Activated naive CD4-positive, alpha-beta T cell treated with anti-CD3 and anti-CD28 coated beads for 36 hours (primary cell): ENCODE results near the gene COL23A1. TPM values are rescaled to one million over a fixed set of nuclear protein-coding genes. Genes with fewer than 3 reads are reported as not detected.

Experiments
- CTCF ChIA-PET: fragments of 350-600 bp; sonication (Branson Sonifier 250); formaldehyde crosslinking; loops from one replicate; lab custom pipeline; 2021; ENCODE audit warnings: antibody characterized with exemption; lab: Charles Lee
- DNase-seq: peaks from one replicate; pipeline ENCODE4 v3.0.0-alpha.2; 2020
- H3K27ac Mint-ChIP-seq: one replicate; pipeline ENCODE4 v1.8.0; 2021; ENCODE audit warnings: mild to moderate bottlenecking, mixed read lengths
- H3K27me3 Mint-ChIP-seq: one replicate; pipeline ENCODE4 v1.8.0; 2021; ENCODE audit warnings: low read depth, mixed read lengths
- H3K36me3 Mint-ChIP-seq: one replicate; pipeline ENCODE4 v1.8.0; 2021; ENCODE audit warnings: low read depth, mixed read lengths
- H3K4me1 Mint-ChIP-seq: one replicate; pipeline ENCODE4 v1.8.0; 2021; ENCODE audit warnings: low read depth, mixed read lengths
- H3K4me3 Mint-ChIP-seq: one replicate; pipeline ENCODE4 v1.8.0; 2021; ENCODE audit warnings: mild to moderate bottlenecking, moderate library complexity, mixed read lengths
- H3K9me3 Mint-ChIP-seq: one replicate; pipeline ENCODE4 v1.8.0; 2021; ENCODE audit warnings: mixed read lengths
- intact Hi-C: fragments of 100-400 bp; cut with micrococcal nuclease; formaldehyde crosslinking; loops from one replicate; pipeline ENCODE4 v1.15.1; 2023
- total RNA-seq, 2 experiments: library from RNA; stranded (reverse); gene quantifications; one replicate each; pipeline ENCODE4 v1.2.3, GENCODE V29; 2021

COL23A1 gene
- total RNA-seq, 2 experiments from 2014 or later, result 0.07 TPM; not detected in 1

DNA sequence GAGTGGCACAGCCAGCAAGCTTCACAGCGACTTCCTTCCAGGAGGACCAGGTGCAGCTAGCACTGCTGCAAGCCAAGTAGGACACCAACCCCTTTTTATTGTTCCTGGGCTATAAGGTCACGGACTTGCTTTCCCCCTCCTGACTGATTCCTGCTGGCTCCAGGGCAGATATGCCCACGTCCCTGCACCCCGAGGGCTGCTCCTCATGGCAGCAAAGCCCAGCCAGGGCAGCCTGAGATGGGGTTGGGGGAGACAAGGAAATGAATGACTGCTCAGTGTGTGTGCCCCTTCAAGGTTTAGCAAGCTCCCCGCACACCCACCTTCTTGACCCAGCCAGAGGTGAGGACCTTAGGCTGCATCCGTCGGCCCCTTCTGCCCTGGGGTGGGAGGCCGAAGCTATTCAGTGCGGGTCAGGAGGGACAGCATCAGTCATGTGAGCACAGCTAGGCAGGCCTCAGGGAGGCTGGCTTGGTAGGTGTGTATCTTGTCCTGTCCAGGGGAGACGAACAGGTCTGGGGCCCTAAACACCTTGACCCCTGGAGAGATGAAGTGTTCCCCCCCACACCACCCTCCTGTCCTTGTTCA is 221.4 kb downstream of the COL23A1 start:
- Mint-ChIP-seq H3K36me3 (no peaks in the 10 kb centered on the region), H3K9me3 (peaks cover 4% of the 10 kb centered on the region), H3K27me3 (no peaks in the 10 kb centered on the region), H3K27ac (no peak overlapping the region), H3K4me1 (no peaks in the 10 kb centered on the region), H3K4me3 (no peak overlapping the region)
- intact Hi-C loops, result no loop called here
- no peak for DNase-seq
- CTCF ChIA-PET, result no interaction called here

DNA sequence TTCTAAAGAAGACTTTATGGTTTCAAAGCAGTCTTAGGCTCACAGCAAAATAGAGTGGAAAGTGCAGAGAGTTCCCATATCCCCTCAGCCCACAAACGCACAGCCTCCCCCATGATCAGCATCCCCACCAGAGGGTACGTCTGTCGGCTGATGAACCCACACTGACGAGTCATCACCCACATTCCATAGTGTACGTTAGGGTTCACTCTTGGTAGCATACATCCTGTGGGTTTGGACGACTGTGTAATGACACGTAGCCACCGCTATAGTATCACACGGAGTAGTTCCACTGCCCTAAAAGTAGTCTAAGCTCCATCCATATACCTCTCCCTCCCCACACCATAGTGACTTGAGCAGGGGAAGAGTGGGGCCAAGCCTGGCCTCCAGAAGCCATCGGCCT is 221.9 kb downstream of the COL23A1 start:
- intact Hi-C loops, result no loop called here
- Mint-ChIP-seq H3K27me3 (no peaks in the 10 kb centered on the region), H3K36me3 (no peaks in the 10 kb centered on the region), H3K4me3 (no peak overlapping the region), H3K4me1 (no peaks in the 10 kb centered on the region), H3K9me3 (peaks cover 4% of the 10 kb centered on the region), H3K27ac (no peak overlapping the region)
- no peak for DNase-seq
- CTCF ChIA-PET, result no interaction called here

DNA sequence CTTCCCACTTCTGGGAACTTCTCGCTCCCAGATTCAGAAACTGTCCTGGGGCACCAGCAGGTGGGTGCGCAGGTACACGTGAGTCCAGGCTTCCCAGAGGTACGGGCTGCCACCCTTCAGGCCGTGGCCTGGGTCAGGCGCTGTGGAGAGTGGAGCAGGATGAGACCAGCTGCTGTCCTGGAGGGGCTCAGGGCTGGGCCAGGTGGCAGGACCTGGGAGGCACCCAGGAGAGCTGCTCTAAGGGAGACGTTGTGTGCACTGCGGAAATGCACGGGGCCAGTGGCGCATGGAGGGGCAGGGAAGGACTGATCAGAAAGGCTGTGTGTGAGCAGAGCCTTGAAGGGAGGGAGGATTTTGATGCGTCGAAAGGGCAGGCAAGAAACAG is 222.5 kb downstream of the COL23A1 start:
- Mint-ChIP-seq H3K27ac (no peak overlapping the region), H3K9me3 (peaks cover 4% of the 10 kb centered on the region), H3K36me3 (no peaks in the 10 kb centered on the region), H3K4me3 (no peak overlapping the region), H3K4me1 (no peaks in the 10 kb centered on the region), H3K27me3 (no peaks in the 10 kb centered on the region)
- intact Hi-C loops, result no loop called here
- CTCF ChIA-PET, result no interaction called here
- no peak for DNase-seq

DNA sequence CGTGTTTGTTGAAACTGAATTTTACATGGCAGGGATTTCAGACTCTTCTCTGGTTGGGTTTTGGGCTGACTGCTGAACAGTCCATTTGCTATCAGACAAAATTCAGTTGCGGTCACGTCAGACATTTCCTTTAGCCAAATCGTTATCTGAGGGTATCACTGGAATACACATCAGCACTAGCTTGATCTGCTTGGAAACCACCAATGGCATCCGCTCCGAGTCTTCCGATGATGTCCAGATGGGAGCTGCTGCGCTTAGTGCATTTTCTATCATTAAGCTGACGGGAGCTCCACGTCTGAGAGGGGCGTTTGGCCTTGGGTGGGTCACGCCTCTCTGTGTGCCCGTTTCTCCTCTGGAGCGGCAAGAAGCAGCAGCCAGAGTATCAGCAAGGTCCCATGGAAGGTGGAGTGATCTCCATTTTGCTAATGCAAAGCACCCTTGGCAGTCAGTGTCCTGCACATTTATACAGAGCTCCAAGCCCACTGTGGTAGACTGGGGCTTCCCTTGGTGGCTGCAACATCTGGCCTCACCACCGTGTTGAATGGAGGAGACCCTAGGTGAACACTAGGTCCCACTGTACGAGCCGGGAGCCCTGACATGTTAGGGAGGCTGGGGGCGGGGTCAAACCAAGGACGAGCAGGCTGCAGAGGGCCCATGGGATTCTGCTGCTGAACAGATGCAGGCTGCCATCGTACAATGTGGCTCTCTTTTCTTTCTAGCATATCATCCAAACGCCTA is 223.0 kb downstream of the COL23A1 start:
- CTCF ChIA-PET, result no interaction called here
- H3K36me3 Mint-ChIP-seq, result no peaks in the 10 kb centered on the region

DNA sequence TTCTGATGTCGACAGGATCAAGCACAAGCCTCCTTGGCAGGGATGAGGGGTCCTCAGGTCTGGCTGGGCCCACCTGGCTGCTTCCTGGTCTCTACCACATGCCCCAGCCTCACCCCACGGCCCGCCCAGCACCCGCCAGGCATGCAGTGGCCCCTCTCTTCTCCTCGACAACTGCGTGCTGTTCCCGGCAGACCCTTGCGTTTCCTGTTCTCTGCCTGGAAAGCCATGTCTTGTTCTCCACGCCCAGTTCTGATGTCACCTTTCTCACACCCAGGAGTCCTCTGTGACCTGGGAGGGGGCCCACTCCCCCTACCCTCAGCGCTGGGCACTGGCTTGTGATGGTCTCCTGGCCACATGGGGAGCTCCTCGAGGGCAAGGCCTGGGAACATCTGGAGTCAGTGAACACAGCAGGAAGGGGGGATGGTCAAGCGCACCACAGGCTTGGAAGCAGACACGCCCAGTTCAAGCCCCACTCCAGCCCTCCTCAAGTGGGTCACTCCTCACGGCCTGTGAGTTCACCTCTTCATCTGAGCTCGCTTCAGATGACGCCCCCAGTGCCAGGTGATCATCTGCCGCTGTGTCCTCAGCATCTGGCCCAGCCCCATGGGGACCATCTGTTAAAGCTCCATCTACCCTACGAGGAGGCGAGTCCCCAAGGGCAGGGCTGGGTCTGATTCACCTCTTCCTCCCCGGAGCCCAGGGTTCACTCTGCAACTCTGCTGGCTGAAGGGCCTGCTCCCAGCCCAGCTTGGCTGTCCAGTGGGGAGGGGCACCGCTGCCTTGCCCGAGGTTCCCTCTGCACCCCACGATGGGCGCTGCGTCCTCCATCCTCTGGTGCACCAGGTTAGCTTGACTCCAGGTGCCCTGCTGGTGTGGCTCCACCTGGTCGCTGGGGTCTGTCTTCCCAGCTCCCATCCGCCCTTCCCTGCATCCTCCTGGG is 224.4 kb downstream of the COL23A1 start:
- no peak overlapping the region for H3K4me3 Mint-ChIP-seq
- H3K36me3 Mint-ChIP-seq, result no peaks in the 10 kb centered on the region
- peaks cover 4% of the 10 kb centered on the region for H3K9me3 Mint-ChIP-seq
- DNase-seq, result no peak
- H3K27ac Mint-ChIP-seq, result no peak overlapping the region
- H3K27me3 Mint-ChIP-seq, result no peaks in the 10 kb centered on the region
- intact Hi-C loops, result no loop called here
- H3K4me1 Mint-ChIP-seq, result no peaks in the 10 kb centered on the region
- CTCF ChIA-PET, result no interaction called here

More for the DNA sequence above, 223.0 kb downstream of the COL23A1 start:
- Mint-ChIP-seq H3K27me3 (no peaks in the 10 kb centered on the region), H3K4me3 (no peak overlapping the region), H3K27ac (no peak overlapping the region), H3K9me3 (peaks cover 4% of the 10 kb centered on the region), H3K4me1 (no peaks in the 10 kb centered on the region)
- DNase-seq, result no peak
- intact Hi-C loops, result no loop called here

DNA sequence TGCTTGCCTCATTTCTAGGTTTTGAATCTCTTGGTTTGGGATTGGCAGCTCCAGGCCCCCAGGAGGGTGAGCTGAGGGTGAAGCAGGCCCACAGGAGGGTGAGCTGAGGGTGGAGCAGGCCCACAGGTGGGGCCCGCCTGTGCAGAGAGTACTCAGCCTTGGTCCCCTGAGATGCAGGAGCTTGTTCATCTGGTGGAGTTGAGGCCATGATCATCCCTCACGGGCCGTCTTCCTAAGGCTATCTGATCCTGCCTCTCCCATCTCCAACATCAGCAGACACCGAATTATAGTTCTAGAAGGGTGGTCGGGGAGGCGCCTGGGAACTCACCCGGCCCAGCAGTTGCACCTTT is 225.9 kb downstream of the COL23A1 start:
- intact Hi-C loops, result no loop called here
- CTCF ChIA-PET, result interaction anchor here (0.9 kb wide), 1 partner anchor 81 kb away, joined by 3 read pairs; no protein-coding TSS in a partner anchor
- H3K36me3 Mint-ChIP-seq, result no peaks in the 10 kb centered on the region
- H3K27me3 Mint-ChIP-seq, result no peaks in the 10 kb centered on the region
- H3K27ac Mint-ChIP-seq, result no peak overlapping the region
- H3K9me3 Mint-ChIP-seq, result no peaks in the 10 kb centered on the region
- H3K4me1 Mint-ChIP-seq, result no peaks in the 10 kb centered on the region
- no peak for DNase-seq
- no peak overlapping the region for H3K4me3 Mint-ChIP-seq

DNA sequence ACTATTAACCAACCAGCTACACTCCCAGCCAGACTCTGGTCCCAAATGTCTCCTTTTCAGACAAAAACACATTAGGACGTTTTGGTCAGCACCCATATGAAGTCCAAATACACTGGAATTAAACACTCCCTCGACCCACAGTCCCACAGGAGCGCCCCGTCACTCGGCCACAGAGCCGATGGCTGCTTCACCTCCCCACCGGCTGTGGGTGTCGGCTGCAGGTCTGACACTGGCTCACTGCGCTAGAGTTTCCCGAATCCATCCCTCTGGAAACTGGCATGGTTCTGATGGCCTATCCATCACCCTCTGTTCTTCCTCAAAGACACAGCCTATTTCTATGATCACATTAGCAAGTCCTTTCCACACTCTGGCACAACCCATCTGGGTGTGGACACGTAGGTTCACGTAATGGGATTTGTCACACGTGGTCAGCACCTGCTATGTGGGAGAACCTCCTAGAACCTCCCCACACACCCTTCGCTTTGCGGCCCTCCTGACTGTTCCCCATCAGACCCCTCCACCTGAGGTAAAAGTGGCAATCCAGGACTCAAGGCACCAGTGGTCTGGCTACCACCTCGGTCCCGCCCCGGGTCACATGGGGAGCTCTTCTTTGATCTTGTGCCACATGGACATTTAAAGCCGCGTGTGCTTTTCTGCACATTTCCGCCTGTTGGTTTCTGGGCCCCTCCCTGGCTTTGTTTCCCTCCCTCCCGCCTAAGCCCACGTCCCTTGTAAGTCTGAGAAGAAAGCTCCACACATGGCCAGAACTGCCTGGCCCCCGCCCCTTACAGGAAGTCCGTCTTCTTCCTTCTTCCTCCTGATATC is 226.5 kb downstream of the COL23A1 start:
- H3K9me3 Mint-ChIP-seq, result no peaks in the 10 kb centered on the region
- no peaks in the 10 kb centered on the region for H3K4me1 Mint-ChIP-seq
- intact Hi-C loops, result no loop called here
- no peaks in the 10 kb centered on the region for H3K36me3 Mint-ChIP-seq
- DNase-seq, result no peak
- no peaks in the 10 kb centered on the region for H3K27me3 Mint-ChIP-seq
- CTCF ChIA-PET, result interaction anchor here (0.9 kb wide), 1 partner anchor 80 kb away, joined by 3 read pairs; no protein-coding TSS in a partner anchor
- no peak overlapping the region for H3K4me3 Mint-ChIP-seq
- H3K27ac Mint-ChIP-seq, result no peak overlapping the region

DNA sequence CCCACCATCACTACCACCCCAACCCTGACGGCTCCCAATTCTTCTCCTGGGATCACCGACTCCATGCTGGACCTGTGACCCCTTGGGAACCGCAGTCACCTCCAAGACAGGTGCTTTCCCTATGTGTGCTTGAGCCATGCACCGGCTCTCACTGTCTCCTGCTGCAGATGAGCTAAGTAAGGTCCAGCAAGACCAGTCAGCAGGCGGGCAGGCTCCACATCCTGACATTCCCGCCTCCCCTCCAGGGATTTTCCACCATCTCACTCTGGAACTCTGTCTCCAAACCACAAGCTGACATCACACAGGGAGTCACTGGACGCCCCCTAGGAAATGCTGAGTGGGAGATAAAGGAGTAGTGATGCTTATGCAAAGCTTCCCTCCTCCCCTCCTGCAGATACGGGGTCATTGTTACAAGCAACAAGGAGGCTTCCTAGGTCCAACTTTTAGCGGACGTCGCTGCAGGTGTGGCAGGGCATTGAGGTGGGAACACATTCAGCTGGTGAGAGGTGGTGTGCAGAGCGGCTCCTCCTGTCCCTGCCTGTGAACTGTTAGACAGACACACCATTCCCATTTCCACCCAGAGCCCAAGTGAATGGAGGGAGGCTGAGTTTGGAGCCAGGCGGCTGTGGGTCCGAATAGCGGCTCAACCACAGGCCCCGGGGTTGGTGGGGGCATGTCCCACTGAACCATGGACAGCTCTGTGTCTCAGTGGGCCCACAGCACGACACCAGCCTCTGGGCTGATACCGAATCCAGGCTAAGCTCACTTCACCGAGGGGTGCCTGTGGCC is 228.3 kb downstream of the COL23A1 start:
- Mint-ChIP-seq H3K27me3 (no peaks in the 10 kb centered on the region), H3K9me3 (no peaks in the 10 kb centered on the region), H3K4me1 (peaks cover under 1% of the 10 kb centered on the region), H3K36me3 (no peaks in the 10 kb centered on the region), H3K4me3 (no peak overlapping the region), H3K27ac (no peak overlapping the region)
- CTCF ChIA-PET, result no interaction called here
- no peak for DNase-seq
- intact Hi-C loops, result no loop called here

DNA sequence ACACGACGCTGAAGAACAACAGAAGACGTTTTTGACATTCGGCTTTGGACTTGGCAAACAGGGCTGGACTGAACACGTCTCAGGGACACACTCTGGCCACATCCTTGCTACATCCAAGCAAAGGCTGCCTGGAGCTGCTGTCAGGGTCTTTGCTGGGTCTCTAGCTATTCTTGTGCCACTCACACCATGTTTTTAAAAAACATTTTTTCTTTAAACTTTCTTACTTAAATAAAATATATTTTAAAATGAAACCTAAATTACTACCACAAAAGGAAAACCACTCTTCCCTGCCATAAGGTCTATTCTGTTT is 229.3 kb downstream of the COL23A1 start:
- CTCF ChIA-PET, result no interaction called here
- Mint-ChIP-seq H3K4me1 (peaks cover 5% of the 10 kb centered on the region), H3K9me3 (no peaks in the 10 kb centered on the region), H3K27ac (no peak overlapping the region), H3K36me3 (no peaks in the 10 kb centered on the region), H3K4me3 (no peak overlapping the region), H3K27me3 (peaks cover 1% of the 10 kb centered on the region)
- intact Hi-C loops, result no loop called here
- DNase-seq, result no peak

DNA sequence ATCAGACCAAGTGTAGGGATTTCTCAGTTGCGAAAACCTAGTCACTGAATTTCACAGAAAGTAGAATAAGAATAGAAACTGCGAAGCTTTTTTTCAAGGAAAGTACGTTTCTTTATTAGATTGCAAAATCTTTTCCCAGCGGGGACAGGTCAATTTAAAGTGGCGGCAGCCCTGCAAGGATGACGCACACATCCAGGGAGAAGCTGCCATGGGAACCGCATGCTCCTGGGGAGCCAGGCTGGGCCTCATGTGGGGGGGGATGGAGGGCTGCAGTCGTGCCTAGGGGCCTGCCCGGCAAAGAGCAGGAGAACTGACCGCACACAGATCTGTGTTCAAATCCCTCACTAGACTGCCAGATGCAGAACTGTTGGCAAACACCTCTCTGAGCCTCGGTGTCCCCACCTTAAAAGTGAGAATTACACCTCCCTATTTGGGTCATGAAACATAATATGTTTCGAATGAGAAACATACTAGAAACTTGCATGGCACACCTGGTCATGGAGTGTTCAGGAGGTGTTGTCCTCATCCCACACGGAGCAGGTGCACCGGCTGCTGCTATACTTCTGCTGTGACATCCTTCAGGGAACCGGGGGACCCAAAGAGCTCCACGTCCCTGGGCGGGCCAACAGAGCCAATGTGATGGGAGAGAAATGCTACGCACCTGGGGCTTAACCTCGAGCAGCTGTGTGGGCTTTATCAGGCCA is 229.8 kb downstream of the COL23A1 start:
- Mint-ChIP-seq H3K36me3 (no peaks in the 10 kb centered on the region), H3K4me3 (no peak overlapping the region), H3K27ac (no peak overlapping the region), H3K9me3 (no peaks in the 10 kb centered on the region), H3K27me3 (peaks cover 1% of the 10 kb centered on the region), H3K4me1 (peaks cover 5% of the 10 kb centered on the region)
- intact Hi-C loops, result no loop called here
- CTCF ChIA-PET, result no interaction called here
- no peak for DNase-seq

DNA sequence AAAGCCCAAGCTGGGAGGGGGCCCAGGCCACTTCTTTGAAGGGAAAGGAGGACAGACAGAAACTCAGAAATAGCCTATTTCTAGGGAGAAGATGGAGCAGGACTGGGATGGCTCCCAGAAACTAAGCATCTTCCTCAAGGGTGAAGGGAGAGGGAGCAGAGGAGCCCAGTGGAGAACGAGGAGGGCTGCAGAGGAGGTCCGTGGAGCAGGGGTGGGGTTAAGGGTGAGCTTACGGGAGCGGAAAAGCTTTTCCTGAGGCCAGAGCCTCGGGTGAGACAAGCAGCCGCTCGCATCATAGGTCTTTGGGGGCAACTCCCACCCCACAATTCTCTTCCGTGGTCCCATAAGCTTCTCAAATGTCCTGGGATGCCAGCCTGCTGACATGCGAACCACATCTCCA is 230.5 kb downstream of the COL23A1 start:
- DNase-seq, result no peak
- peaks cover 1% of the 10 kb centered on the region for H3K27me3 Mint-ChIP-seq
- CTCF ChIA-PET, result no interaction called here
- intact Hi-C loops, result no loop called here
- H3K4me3 Mint-ChIP-seq, result no peak overlapping the region
- no peaks in the 10 kb centered on the region for H3K36me3 Mint-ChIP-seq
- no peak overlapping the region for H3K27ac Mint-ChIP-seq
- H3K4me1 Mint-ChIP-seq, result peaks cover 5% of the 10 kb centered on the region
- no peaks in the 10 kb centered on the region for H3K9me3 Mint-ChIP-seq
